GM23338 (cell line): Measurements from ENCODE around the gene MCEE. TPM values are rescaled to one million over a fixed set of nuclear protein-coding genes. Genes with fewer than 3 reads are reported as not detected.

ENCODE experiments used
- ATAC-seq: fragments of 200-7000 bp; cut with Tn5 transposase; 3 replicates; pipeline ENCODE4 v1.9.1; 2020
- DNase-seq: peaks from one replicate; pipeline ENCODE4 v3.0.0-alpha.2; 2015; ENCODE audit warnings: low spot score
- H2AFZ ChIP-seq: fragments of 200-600 bp; sonication (generic); 2 replicates; pipeline ENCODE4 v1.8.0; 2016; ENCODE audit warnings: antibody characterized with exemption, mild to moderate bottlenecking, moderate library complexity
- H3F3A ChIP-seq: fragments of 200-600 bp; sonication (generic); replicated peaks from 2 replicates; pipeline ENCODE4 v1.8.0; 2017; ENCODE audit warnings: antibody characterized with exemption, mixed run types, low read depth
- H3K27ac ChIP-seq: fragments of 200-600 bp; sonication (generic); 2 replicates; pipeline ENCODE4 v1.6.1; 2016; ENCODE audit warnings: low read depth
- H3K27me3 ChIP-seq: fragments of 200-600 bp; sonication (generic); 2 replicates; pipeline ENCODE4 v1.8.0; 2016; ENCODE audit warnings: mild to moderate bottlenecking, mixed run types, moderate library complexity; ENCODE audit not compliant: insufficient read depth
- H3K36me3 ChIP-seq: fragments of 200-600 bp; sonication (generic); 2 replicates; pipeline ENCODE4 v1.8.0; 2016; ENCODE audit warnings: mild to moderate bottlenecking; ENCODE audit not compliant: insufficient read depth
- H3K4me1 ChIP-seq: fragments of 200-600 bp; sonication (generic); 2 replicates; pipeline ENCODE4 v1.8.0; 2016; ENCODE audit warnings: mild to moderate bottlenecking, moderate library complexity; ENCODE audit not compliant: insufficient read depth
- H3K4me2 ChIP-seq: fragments of 200-600 bp; sonication (generic); 2 replicates; pipeline ENCODE4 v1.7.1; 2017; ENCODE audit warnings: mixed run types
- H3K4me3 ChIP-seq: fragments of 200-600 bp; sonication (generic); 2 replicates; pipeline ENCODE4 v1.6.1; 2016; ENCODE audit warnings: mixed run types
- H3K79me2 ChIP-seq: fragments of 200-600 bp; sonication (generic); replicated peaks from 2 replicates; pipeline ENCODE4 v1.8.0; 2017; ENCODE audit warnings: mild to moderate bottlenecking; ENCODE audit not compliant: insufficient read depth
- H3K9me2 ChIP-seq: fragments of 200-600 bp; sonication (generic); 2 replicates; pipeline ENCODE4 v1.8.0; 2017; ENCODE audit not compliant: insufficient read depth
- H4K20me1 ChIP-seq: fragments of 200-600 bp; sonication (generic); replicated peaks from 2 replicates; pipeline ENCODE4 v1.8.0; 2017; ENCODE audit warnings: mild to moderate bottlenecking; ENCODE audit not compliant: insufficient read depth
- H3K27ac Mint-ChIP-seq: 2 replicates; pipeline ENCODE4 v1.8.0; 2020; ENCODE audit warnings: inconsistent platforms, mild to moderate bottlenecking, moderate library complexity, mixed read lengths
- H3K27me3 Mint-ChIP-seq: 3 replicates; pipeline ENCODE4 v1.8.0; 2022; ENCODE audit warnings: low read depth, mild to moderate bottlenecking, moderate library complexity, mixed read lengths, inconsistent platforms; ENCODE audit not compliant: insufficient read depth, poor library complexity
- H3K36me3 Mint-ChIP-seq: 3 replicates; pipeline ENCODE4 v1.8.0; 2021; ENCODE audit warnings: low read depth, mild to moderate bottlenecking, inconsistent platforms, moderate library complexity, mixed read lengths
- H3K4me1 Mint-ChIP-seq: 3 replicates; pipeline ENCODE4 v1.8.0; 2020; ENCODE audit warnings: mild to moderate bottlenecking, inconsistent platforms, mixed read lengths
- H3K4me3 Mint-ChIP-seq: 3 replicates; pipeline ENCODE4 v1.8.0; 2021; ENCODE audit warnings: moderate library complexity, mild to moderate bottlenecking, inconsistent platforms, mixed read lengths
- H3K9me3 Mint-ChIP-seq: 3 replicates; pipeline ENCODE4 v1.8.0; 2020; ENCODE audit warnings: moderate library complexity, mild to moderate bottlenecking, inconsistent platforms, mixed read lengths
- CREB1 ChIP-seq: fragments of 250-450 bp; sonication (Bioruptor Pico); IDR thresholded peaks from 2 replicates; pipeline ENCODE4 v1.5.0; 2020; ENCODE audit warnings: low read depth, mild to moderate bottlenecking, moderate library complexity
- ETS1 ChIP-seq: IDR thresholded peaks from 2 replicates; pipeline ENCODE4 v1.6.1; 2016; ENCODE audit warnings: antibody characterized with exemption
- EZH2phosphoT487 ChIP-seq: fragments of 200-600 bp; sonication (generic); IDR thresholded peaks from one replicate; pipeline ENCODE4 v1.8.1; 2018; ENCODE audit warnings: antibody characterized with exemption; ENCODE audit not compliant: unreplicated experiment
- JUNB ChIP-seq: IDR thresholded peaks from one replicate; pipeline ENCODE4 v1.6.1; 2016; ENCODE audit warnings: antibody characterized with exemption; ENCODE audit not compliant: unreplicated experiment
- NANOG ChIP-seq: IDR thresholded peaks from 2 replicates; pipeline ENCODE4 v1.6.1; 2016; ENCODE audit warnings: antibody characterized with exemption, borderline replicate concordance
- POLR2AphosphoS5 ChIP-seq: IDR thresholded peaks from 2 replicates; pipeline ENCODE4 v1.6.1; 2016; ENCODE audit warnings: antibody characterized with exemption, low read depth
- STAT1 ChIP-seq: IDR thresholded peaks from one replicate; pipeline ENCODE4 v1.6.1; 2016; ENCODE audit warnings: antibody characterized with exemption; ENCODE audit not compliant: unreplicated experiment
- ZNF114 ChIP-seq: fragments of 250-450 bp; sonication (Bioruptor Pico); IDR thresholded peaks from 2 replicates; pipeline ENCODE4 v1.5.0; 2020; ENCODE audit warnings: mild to moderate bottlenecking, moderate library complexity
- ZNF331 ChIP-seq: fragments of 250-450 bp; sonication (Bioruptor Pico); IDR thresholded peaks from 2 replicates; pipeline ENCODE4 v1.5.0; 2020; ENCODE audit warnings: low read depth, mild to moderate bottlenecking, moderate library complexity
- polyA plus RNA-seq: library from polyadenylated mRNA; unstranded; fragments of >200 nt; fragmentation: Nextera tagmentation; extraction: Ambion mirVana; gene quantifications from 2 replicates; pipeline ENCODE4 v1.2.1, GENCODE V29; 2016
- total RNA-seq: library from RNA; depleted of rRNA; stranded (reverse); fragments of >200 nt; shearing (Covaris generic); gene quantifications from 2 replicates; pipeline ENCODE4 v1.2.3, GENCODE V29; 2014
- TF ChIP-seq, protein P1 (sequence below): IDR thresholded peaks from one replicate; pipeline ENCODE4 v1.6.1; 2018; ENCODE audit warnings: antibody characterized with exemption; ENCODE audit not compliant: unreplicated experiment
- TF ChIP-seq, protein P2 (sequence below), 2 experiments: fragments of 200-600 bp in 1 of 2; sonication (generic) in 1 of 2; conservative IDR thresholded peaks; 2 replicates each; pipeline versions ENCODE4 v1.5.1 to v1.6.1; 2016 to 2017; ENCODE audit warnings: antibody characterized with exemption in 2 of 2, low read depth in 2 of 2, mild to moderate bottlenecking in 2 of 2, moderate library complexity in 1 of 2

Gene MCEE
- total and polyA plus RNA-seq, 2 experiments from 2014 or later = 8.4 to 26.2 TPM

- TF ChIP-seq, protein P1, sequence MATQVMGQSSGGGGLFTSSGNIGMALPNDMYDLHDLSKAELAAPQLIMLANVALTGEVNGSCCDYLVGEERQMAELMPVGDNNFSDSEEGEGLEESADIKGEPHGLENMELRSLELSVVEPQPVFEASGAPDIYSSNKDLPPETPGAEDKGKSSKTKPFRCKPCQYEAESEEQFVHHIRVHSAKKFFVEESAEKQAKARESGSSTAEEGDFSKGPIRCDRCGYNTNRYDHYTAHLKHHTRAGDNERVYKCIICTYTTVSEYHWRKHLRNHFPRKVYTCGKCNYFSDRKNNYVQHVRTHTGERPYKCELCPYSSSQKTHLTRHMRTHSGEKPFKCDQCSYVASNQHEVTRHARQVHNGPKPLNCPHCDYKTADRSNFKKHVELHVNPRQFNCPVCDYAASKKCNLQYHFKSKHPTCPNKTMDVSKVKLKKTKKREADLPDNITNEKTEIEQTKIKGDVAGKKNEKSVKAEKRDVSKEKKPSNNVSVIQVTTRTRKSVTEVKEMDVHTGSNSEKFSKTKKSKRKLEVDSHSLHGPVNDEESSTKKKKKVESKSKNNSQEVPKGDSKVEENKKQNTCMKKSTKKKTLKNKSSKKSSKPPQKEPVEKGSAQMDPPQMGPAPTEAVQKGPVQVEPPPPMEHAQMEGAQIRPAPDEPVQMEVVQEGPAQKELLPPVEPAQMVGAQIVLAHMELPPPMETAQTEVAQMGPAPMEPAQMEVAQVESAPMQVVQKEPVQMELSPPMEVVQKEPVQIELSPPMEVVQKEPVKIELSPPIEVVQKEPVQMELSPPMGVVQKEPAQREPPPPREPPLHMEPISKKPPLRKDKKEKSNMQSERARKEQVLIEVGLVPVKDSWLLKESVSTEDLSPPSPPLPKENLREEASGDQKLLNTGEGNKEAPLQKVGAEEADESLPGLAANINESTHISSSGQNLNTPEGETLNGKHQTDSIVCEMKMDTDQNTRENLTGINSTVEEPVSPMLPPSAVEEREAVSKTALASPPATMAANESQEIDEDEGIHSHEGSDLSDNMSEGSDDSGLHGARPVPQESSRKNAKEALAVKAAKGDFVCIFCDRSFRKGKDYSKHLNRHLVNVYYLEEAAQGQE = no peak
- TF ChIP-seq STAT1 (no peak), ZNF331 (CRISPR knock-in tag) (no peak), POLR2AphosphoS5 (no peak), EZH2phosphoT487 (no peak), JUNB (no peak), ETS1 (no peak), NANOG (no peak)
- TF ChIP-seq, protein P2, sequence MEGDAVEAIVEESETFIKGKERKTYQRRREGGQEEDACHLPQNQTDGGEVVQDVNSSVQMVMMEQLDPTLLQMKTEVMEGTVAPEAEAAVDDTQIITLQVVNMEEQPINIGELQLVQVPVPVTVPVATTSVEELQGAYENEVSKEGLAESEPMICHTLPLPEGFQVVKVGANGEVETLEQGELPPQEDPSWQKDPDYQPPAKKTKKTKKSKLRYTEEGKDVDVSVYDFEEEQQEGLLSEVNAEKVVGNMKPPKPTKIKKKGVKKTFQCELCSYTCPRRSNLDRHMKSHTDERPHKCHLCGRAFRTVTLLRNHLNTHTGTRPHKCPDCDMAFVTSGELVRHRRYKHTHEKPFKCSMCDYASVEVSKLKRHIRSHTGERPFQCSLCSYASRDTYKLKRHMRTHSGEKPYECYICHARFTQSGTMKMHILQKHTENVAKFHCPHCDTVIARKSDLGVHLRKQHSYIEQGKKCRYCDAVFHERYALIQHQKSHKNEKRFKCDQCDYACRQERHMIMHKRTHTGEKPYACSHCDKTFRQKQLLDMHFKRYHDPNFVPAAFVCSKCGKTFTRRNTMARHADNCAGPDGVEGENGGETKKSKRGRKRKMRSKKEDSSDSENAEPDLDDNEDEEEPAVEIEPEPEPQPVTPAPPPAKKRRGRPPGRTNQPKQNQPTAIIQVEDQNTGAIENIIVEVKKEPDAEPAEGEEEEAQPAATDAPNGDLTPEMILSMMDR (conservative IDR thresholded peaks at IDR 0.05; ENCODE audit: low read depth in 2 of 2) = no peak
Measured at GRCh38 chr2:71129114-71129901, 721 bp downstream of the MCEE start (continued).

GRCh38 chr2:71126957-71127356 lies 3.1 kb downstream of the MCEE start:
- ATAC-seq (no peak), DNase-seq (no peak)
- peaks cover 17% of the 10 kb centered on the region for H3K36me3 Mint-ChIP-seq
- Histone ChIP-seq H3K9me2 (no peaks in the 10 kb centered on the region), H3K27me3 (no peaks in the 10 kb centered on the region), H3K4me2 (no peak overlapping the region), H4K20me1 (peaks cover 2% of the 10 kb centered on the region), H2AFZ (no peak overlapping the region), H3K36me3 (peaks cover 17% of the 10 kb centered on the region; the same call in 1 of the 2 replicates), H3K4me3 (no peak overlapping the region), H3K4me1 (peaks cover 5% of the 10 kb centered on the region), H3K79me2 (peaks cover 39% of the 10 kb centered on the region), H3F3A (no peaks in the 10 kb centered on the region), H3K27ac (no peak overlapping the region)
- H3K27ac Mint-ChIP-seq = no peak overlapping the region
- no peaks in the 10 kb centered on the region for H3K9me3 Mint-ChIP-seq
- peaks cover 2% of the 10 kb centered on the region; the same call in 1 of the 3 replicates for H3K4me1 Mint-ChIP-seq
- H3K27me3 Mint-ChIP-seq = peaks cover 7% of the 10 kb centered on the region
- H3K4me3 Mint-ChIP-seq = no peak overlapping the region
- TF ChIP-seq ZNF114 (CRISPR knock-in tag) (no peak), STAT1 (no peak), CREB1 (CRISPR knock-in tag) (no peak), EZH2phosphoT487 (no peak), ETS1 (no peak)
- TF ChIP-seq, protein P2 (conservative IDR thresholded peaks at IDR 0.05; ENCODE audit: low read depth in 2 of 2) = no peak
